Muscle layer of colon (tissue), 2 donors: ENCODE results near the gene MKI67.
A peak's percentile ranks its signal among the peaks of the same experiment; 100 is the strongest.

Source experiments
- H3K27ac ChIP-seq: one replicate; pipeline ENCODE4 v1.7.0; 2013; ENCODE audit warnings: low read depth, mild to moderate bottlenecking, low read length, moderate library complexity
- H3K27me3 ChIP-seq, 2 donors: one replicate each; pipeline ENCODE4 v1.7.0; 2013; ENCODE audit warnings: low read length in 2 of 2, mild to moderate bottlenecking in 2 of 2; ENCODE audit not compliant: insufficient read depth in 2 of 2, control insufficient read depth in 1 of 2
- H3K36me3 ChIP-seq: one replicate; pipeline ENCODE4 v1.7.0; 2013; ENCODE audit warnings: mild to moderate bottlenecking, low read length; ENCODE audit not compliant: insufficient read depth
- H3K4me1 ChIP-seq: one replicate; pipeline ENCODE4 v1.7.0; 2013; ENCODE audit warnings: mild to moderate bottlenecking, low read length; ENCODE audit not compliant: insufficient read depth
- H3K4me3 ChIP-seq, 2 donors: one replicate each; pipeline ENCODE4 v1.7.0; 2013; ENCODE audit warnings: low read length in 2 of 2, low read depth in 1 of 2, mild to moderate bottlenecking in 1 of 2, moderate library complexity in 1 of 2
- H3K9ac ChIP-seq: one replicate; pipeline ENCODE4 v1.7.0; 2013; ENCODE audit warnings: low read length
- H3K9me3 ChIP-seq: one replicate; pipeline ENCODE4 v1.7.0; 2013; ENCODE audit warnings: mild to moderate bottlenecking, low read length
- donor health status: abdominal sarcoma.
- donor health status: Adenocarcinoma of cecum.

Gene MKI67

DNA sequence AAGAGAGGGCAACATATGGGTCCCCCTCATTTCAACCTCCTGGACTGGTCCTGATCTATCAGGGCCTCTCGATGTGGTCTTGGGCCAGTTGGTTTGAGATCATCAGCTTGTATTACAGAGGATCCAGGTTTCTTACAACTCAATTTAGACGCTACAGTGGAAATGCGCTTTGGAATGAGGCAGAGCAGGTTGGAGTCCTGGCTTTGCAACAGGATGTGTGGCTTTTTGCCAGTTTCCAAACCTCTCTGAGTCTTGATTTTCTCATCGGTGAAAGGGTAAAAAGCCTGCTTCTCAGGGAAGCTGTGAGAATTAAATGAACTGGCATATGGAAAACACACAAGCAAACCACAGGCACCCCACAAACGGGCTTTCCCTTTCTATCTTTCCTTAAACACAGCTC is 37.5 kb upstream of the MKI67 start:
- no peaks in the 10 kb centered on the region for H3K36me3 ChIP-seq
- no peaks in the 10 kb centered on the region for H3K27me3 ChIP-seq
- no peaks in the 10 kb centered on the region for H3K9me3 ChIP-seq
- no peak overlapping the region for H3K9ac ChIP-seq
- H3K4me1 ChIP-seq = no peaks in the 10 kb centered on the region
- H3K4me3 ChIP-seq = no peak overlapping the region
- H3K27ac ChIP-seq = no peak overlapping the region

DNA sequence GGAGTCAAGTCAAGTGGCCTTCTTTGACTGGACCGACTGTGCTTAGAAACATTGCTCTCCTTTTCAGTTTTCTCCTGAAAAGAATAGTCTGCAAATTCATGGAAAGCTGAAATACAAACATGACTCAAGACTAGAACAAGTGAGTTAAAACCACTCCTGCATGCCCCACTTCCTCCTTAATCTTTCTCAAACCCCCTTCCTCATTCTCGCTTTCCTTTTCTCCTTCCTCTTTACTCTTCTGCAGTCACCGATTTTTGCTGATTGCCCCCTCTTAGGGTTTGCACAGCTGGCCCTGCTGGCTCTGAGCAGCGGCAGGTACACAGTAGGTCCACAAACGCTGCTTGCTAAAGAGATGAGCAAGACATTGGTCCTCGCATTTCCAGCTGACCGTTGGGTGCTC is 34.8 kb upstream of the MKI67 start:
- H3K36me3 ChIP-seq = no peaks in the 10 kb centered on the region
- no peaks in the 10 kb centered on the region for H3K4me1 ChIP-seq
- H3K27me3 ChIP-seq = peaks cover 0 to 4% of the 10 kb centered on the region in 2 donors
- no peak overlapping the region for H3K27ac ChIP-seq
- H3K4me3 ChIP-seq = no peak overlapping the region
- no peaks in the 10 kb centered on the region for H3K9me3 ChIP-seq
- no peak overlapping the region for H3K9ac ChIP-seq

DNA sequence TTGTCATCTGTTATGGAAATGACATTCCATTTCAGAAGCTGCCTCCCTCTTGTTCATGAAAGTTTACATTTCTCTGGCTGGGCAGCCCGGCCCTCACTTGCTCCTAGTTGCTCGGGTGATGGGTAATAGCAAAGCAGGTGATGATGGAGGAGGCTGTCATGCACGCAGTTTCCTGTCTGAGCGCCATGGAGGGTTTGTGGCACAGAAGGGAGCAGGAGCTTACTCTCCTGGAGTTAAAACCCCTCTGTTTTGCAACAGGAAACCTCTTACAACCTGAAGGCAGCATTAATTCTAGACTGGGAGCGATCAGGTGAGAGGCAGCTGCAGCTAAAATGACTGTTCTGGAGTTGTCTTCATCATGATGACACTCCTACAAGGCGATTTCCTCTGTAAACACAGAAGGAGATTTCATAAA is 34.1 kb upstream of the MKI67 start:
- Histone ChIP-seq H3K4me1 (no peaks in the 10 kb centered on the region), H3K36me3 (no peaks in the 10 kb centered on the region), H3K27me3 (peaks cover 0 to 4% of the 10 kb centered on the region in 2 donors), H3K4me3 (no peak overlapping the region), H3K27ac (no peak overlapping the region), H3K9ac (no peak overlapping the region), H3K9me3 (no peaks in the 10 kb centered on the region)

DNA sequence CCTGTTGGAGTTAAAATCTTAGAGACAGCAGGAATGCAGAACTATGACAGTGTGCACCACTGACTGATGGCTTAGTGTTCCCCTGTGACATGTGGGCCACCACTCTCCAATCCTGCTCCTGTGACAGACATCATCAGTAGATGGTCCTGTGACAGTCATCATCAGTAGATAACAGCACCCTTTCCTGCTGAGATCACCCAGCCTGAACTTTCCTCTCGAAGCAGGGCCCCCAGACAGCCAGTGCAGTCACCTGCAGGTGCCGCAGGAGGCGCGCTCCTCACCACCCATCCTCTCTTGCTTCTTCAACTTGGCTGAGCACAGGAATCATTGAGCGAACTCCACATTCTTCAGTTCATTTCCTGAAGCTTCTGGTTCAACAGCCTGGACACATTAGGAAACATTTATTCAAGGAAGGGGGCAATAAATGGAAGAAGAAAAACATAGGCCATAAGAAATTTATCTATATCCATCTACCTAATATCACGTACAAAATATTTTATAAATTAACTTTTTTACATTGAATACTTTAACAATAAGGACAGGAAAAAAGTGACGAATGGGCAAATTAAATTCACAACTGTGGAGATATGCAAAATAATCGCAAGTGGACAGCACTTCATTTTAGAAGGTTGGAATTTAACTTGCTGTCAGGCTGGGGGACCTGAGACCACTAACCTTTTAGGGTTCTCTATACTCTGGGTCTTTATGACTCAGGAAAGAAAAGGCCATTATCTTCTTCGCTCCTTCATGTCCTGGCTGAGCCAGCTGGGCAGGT is 32.0 kb upstream of the MKI67 start:
- Histone ChIP-seq H3K4me1 (no peaks in the 10 kb centered on the region), H3K27ac (no peak overlapping the region), H3K27me3 (peaks cover 0 to 4% of the 10 kb centered on the region in 2 donors), H3K9me3 (no peaks in the 10 kb centered on the region), H3K9ac (no peak overlapping the region), H3K36me3 (no peaks in the 10 kb centered on the region), H3K4me3 (no peak overlapping the region)

DNA sequence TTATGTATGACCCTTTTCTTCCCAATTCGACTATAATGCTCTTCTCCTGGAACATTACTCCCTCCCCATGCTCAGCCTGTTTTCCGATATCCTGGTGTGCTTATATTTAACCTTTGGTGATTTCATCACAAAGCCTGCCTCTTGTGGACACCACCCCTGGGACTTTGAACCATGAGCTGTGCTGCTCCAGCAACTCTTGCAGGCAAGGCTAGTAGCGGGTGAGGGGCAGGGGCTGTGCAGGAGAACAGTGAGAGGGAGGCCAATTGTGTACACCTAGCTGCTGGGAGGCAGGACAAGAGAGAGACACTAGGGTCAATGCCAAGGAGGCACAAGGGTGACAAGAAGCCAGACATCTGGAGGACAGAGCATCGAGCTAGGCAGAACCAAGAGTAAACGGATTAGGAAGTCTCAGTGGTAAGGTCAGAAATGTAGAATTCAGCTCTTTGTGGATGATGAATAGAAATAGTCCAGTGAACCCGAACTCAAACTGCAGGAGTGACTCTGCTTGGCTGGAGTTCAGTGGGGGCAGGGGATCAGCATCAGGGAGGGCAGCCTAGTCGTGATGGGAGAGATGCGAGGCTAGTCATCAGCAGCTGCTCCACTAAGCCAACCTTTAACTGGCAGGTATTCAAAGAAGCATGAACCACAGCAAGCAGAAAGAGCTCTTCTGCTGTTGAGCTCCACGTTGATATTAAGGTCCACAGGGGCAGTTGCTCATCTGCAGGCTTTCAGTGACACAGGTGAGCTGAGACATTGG is 31.0 kb upstream of the MKI67 start:
- Histone ChIP-seq H3K27me3 (peaks cover 0 to 4% of the 10 kb centered on the region in 2 donors), H3K27ac (no peak overlapping the region)

GRCh38 chr10:128152741-128153580 is 26.7 kb upstream of the MKI67 start:
- Histone ChIP-seq H3K4me3 (no peak overlapping the region), H3K36me3 (no peaks in the 10 kb centered on the region), H3K4me1 (no peaks in the 10 kb centered on the region), H3K9ac (no peak overlapping the region), H3K27ac (no peak overlapping the region), H3K27me3 (peaks cover 10 to 11% of the 10 kb centered on the region in 2 donors), H3K9me3 (no peaks in the 10 kb centered on the region)

More for the DNA sequence above, 31.0 kb upstream of the MKI67 start:
- Histone ChIP-seq H3K4me3 (no peak overlapping the region), H3K36me3 (no peaks in the 10 kb centered on the region), H3K9ac (no peak overlapping the region), H3K9me3 (no peaks in the 10 kb centered on the region), H3K4me1 (no peaks in the 10 kb centered on the region)

DNA sequence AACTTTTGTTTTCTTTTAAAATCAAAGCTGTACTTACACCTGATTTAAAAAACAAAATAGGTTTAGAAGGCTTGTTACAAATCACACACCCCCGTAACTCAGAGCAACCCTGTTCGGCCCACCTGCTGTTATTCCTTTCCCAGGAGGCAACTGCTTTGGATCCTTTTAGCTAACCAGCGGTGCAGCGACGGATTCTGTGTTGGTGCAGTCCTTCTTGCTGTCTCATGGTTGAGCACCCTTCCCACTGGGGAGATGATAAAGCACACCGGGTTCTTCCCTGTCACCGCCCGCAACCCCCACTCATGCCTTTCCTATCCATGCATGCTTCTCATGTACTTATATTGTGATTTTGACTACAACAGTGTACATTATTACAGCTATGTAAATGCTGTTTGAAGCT is 24.8 kb upstream of the MKI67 start:
- H3K27ac ChIP-seq = no peak overlapping the region
- H3K27me3 ChIP-seq = peaks cover 6 to 11% of the 10 kb centered on the region in 2 donors
- no peak overlapping the region for H3K9ac ChIP-seq
- H3K4me3 ChIP-seq = no peak overlapping the region
- H3K36me3 ChIP-seq = no peaks in the 10 kb centered on the region
- no peaks in the 10 kb centered on the region for H3K9me3 ChIP-seq
- H3K4me1 ChIP-seq = no peaks in the 10 kb centered on the region

- H3K27ac ChIP-seq = no peak overlapping the region
- no peaks in the 10 kb centered on the region for H3K9me3 ChIP-seq
- no peaks in the 10 kb centered on the region for H3K4me1 ChIP-seq
- peaks cover 6 to 11% of the 10 kb centered on the region in 2 donors for H3K27me3 ChIP-seq
- H3K9ac ChIP-seq = no peak overlapping the region
- H3K36me3 ChIP-seq = no peaks in the 10 kb centered on the region
- H3K4me3 ChIP-seq = no peak overlapping the region
These were observed 24.3 kb upstream of the MKI67 start for GRCh38 chr10:128150561-128150960.

- H3K27ac ChIP-seq = no peak overlapping the region
- no peak overlapping the region for H3K9ac ChIP-seq
- peak overlapping the region in 1 of 2 donors; percentile 35 for H3K4me3 ChIP-seq
- no peaks in the 10 kb centered on the region for H3K9me3 ChIP-seq
- H3K36me3 ChIP-seq = no peaks in the 10 kb centered on the region
- H3K4me1 ChIP-seq = no peaks in the 10 kb centered on the region
- H3K27me3 ChIP-seq = peaks cover 6 to 11% of the 10 kb centered on the region in 2 donors
These were observed 23.8 kb upstream of the MKI67 start for GRCh38 chr10:128150045-128150493.

DNA sequence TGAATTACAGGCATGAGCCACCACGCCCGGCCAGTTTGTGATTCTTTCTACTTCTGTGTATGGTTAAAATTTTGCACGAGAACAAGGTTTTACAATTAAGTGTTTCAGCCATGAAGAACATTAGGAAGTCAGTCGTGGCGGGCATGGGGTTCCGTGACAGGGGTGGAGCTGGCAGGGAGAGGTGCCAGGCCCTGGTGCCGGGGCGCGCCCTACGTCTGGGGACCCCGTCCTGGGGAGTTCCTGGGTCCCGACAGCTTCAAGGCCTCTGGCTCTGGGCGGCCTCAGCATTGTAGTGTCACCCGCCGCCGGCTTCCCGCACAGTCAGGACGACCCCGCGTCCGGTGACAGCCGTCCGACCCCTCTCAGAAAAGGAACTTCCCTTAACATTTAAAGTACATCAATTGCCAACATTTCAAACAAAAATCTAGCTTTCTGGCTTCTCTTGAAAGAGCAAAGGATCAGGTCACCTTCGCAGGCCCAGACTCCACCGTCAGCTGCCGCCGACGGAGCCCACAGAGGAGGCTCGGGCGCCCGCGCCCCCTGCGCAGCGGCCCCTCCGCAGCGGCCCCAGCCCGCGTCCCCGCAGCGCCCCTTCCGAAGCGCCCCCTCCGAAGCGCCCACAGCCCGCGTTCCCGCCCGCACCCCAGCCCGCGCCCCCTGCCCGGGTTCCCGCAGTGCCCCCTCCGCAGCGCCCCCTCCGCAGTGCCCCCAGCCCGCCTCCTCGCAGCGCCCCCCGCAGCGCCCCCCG is 23.2 kb upstream of the MKI67 start:
- H3K36me3 ChIP-seq = no peaks in the 10 kb centered on the region
- H3K27ac ChIP-seq = no peak overlapping the region
- H3K9ac ChIP-seq = no peak overlapping the region
- no peaks in the 10 kb centered on the region for H3K9me3 ChIP-seq
- peaks cover 6 to 15% of the 10 kb centered on the region in 2 donors for H3K27me3 ChIP-seq
- no peaks in the 10 kb centered on the region for H3K4me1 ChIP-seq
- no peak overlapping the region for H3K4me3 ChIP-seq
